Activated T-cell treated with anti-CD3 and anti-CD28 coated beads for 1 hour (primary cell): Measurements from ENCODE around the gene CELA3B.
A peak's percentile ranks its signal among the peaks of the same experiment; 100 is the strongest.
"Not testable (repeated sequence)": the region's sequence is repeated elsewhere in the genome, so short reads cannot be mapped to it uniquely, and the experiment has no call there.

Experiments
- DNase-seq: peaks from one replicate; pipeline ENCODE4 v3.0.0-alpha.2; 2020; ENCODE audit warnings: low read depth

The CELA3B gene

GRCh38 chr1:22007262-22007661, 30.4 kb downstream of the CELA3B start:
- DNase-seq = not testable (repeated sequence)

- not testable (repeated sequence) for DNase-seq
Measured at GRCh38 chr1:22009566-22009965, 32.7 kb downstream of the CELA3B start.

GRCh38 chr1:22012752-22013151, 35.9 kb downstream of the CELA3B start:
- DNase-seq = not testable (repeated sequence)

DNA sequence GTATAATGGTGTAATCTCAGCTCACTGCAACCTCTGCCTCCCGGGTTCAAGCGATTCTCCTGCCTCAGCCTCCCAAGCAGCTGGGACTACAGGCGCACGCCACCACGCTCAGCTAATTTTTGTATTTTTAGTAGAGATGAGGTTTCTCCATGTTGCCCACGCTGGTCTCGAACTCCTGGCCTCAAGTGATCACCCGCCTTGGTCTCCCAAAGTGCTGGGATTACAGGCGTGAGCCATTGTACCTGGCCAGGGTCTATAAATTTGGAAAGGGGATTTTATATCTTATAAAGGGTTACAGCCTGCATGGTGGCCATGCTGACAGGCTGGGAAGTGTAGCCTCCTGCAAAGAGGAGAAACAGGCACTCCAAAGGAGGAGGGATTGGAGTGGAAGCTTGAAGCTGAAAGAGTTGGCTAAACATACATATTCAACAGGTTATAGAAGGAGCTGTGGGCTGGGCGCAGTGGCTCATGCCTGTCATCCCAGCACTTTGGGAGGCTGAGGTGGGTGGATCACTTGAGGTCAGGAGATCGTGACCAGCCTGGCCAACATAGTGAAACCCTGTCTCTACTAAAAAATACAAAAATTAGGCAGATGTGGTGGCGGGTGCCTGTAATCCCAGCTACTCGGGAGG, 37.9 kb downstream of the CELA3B start:
- not testable (repeated sequence) for DNase-seq

GRCh38 chr1:22018583-22019559, 42.0 kb downstream of the CELA3B start:
- peak; percentile 42 for DNase-seq

DNA sequence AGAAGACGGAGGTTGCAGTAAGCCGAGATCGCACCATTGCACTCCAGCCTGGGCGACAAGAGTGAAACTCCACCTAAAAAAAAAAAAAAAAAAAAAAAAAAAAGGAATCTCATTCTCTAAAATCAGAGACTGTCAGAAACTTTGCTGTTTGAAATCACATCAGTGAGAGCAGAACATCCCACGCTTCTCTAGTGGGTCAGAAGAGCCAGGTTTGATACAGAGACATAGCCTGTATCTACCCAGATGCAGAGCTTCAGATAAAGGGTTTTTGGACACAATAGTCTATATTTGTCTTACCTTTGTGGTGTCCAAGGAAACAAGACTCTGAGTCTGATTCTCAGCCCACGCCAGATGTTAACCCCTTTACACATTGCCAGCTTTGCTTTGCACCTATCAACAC, 44.2 kb downstream of the CELA3B start:
- no peak for DNase-seq

DNA sequence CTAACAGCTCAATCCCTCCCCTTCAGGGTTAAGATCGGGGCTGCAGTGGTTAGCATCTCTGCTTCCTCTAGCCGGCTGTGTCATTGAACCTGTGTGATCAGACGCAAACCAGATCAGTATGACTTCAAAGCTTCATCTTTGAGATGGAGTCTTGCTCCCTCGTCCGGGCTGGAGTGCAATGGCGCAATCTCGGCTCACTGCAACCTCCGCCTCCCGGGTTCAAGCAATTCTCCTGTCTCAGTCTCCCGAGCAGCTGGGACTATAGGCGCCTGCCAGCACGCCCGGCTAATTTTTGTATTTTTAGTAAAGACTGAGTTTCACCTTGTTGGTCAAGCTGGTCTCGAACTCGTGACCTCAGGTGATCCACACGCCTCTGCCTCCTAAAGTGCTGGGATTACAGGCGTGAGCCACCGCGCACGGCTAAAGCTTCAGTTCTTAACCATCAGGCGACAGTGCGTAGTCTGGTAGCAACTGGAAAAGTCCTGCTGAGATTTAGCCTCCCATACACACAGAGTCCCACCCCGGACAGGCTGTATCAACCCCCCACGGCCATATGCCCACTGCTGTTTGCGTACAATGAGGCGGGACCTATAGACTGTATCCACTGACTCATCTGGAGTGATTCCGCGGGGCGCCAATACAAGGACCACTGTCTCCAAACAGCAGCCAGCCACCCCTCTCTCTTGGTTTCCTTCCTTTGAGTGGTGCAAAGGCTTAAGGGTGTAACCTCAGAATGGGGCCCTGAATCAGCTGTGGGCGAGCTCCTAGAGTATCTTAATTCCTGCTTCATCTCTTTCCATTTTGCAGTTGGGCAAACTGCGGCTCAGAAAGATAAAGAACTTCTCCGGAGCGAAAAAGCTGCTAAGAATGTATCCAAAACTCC, 47.9 kb downstream of the CELA3B start:
- peak; percentile 55 for DNase-seq

GRCh38 chr1:22025368-22026155, 48.7 kb downstream of the CELA3B start:
- DNase-seq = peak; percentile 78

DNA sequence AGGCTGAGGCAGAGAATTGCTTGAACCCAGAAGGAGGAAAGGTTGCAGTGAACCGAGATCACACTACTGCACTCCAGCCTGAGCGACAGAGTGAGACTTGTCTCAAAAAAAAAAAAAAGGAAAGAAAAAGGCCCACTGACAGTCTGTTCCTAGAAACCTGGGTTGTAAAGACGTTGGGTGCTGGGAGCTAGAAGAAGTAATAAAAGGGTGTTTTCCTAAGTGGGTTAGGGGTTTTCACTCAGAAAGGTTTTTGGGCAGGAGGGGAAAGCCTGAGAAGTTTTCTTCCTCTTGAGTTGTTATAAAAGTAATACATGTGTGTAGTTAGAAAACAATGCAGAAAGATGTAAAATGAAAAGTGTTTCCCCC, 50.1 kb downstream of the CELA3B start:
- DNase-seq = no peak

DNA sequence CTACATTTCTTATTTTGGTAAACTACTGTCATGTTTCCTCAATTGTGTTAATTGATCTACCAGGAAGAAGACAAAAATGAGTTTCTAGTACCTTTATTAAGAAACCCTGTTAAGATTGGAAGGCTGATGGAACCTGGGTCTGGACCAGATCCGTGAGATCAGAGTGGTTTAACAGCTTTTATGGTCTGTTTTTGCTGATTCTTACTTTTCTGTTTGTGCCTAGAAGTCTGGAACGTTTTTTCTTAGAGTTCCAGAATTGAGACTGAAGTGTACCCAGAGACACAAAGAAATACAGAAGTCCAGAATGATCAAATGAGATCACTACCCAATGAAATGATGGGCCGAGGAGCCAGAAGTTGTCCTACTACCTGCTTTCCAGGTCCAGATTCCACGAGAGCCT, 53.2 kb downstream of the CELA3B start:
- no peak for DNase-seq

DNA sequence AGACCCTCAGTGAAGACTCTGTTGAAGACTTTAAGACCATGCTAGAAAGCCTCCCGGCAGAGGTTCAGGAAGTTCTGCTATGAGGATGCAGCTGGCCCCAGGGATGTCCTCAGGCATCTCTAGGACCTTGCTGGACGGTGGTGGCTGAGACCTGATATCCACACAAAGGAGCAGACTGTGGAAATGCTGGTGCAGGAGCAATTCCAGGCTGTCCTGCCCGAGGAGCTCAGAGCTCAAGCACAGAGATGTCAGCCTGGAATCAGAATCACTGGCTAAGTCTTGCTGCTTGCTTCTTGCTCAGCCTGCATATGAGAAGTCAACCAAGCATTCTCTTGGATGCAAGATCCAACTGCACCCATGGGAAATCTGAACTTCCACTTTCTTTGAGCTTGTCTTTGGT, 53.7 kb downstream of the CELA3B start:
- no peak for DNase-seq

- peak; percentile 34 for DNase-seq
Measured at GRCh38 chr1:22031214-22031962, 54.6 kb downstream of the CELA3B start.

DNA sequence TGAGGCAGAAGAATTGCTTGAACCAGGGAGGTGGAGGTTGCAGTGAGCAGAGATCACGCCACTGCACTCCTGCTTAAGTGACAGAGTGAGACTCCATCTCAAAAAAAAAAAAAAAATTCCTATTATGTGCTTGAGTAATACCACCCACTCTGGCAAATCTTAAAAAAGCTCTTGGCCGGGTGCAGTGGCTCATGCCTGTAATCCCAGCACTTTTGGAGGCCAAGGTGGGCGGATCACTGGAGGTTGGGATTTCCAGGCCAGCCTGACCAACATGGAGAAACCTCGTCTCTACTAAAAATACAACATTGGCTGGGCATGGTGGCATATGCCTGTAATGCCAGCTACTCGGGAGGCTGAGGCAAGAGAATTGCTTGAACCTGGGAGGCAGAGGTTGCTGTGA, 58.0 kb downstream of the CELA3B start:
- DNase-seq = not testable (repeated sequence)

- DNase-seq = no peak
Measured at GRCh38 chr1:22037520-22037919, 60.7 kb downstream of the CELA3B start.

DNA sequence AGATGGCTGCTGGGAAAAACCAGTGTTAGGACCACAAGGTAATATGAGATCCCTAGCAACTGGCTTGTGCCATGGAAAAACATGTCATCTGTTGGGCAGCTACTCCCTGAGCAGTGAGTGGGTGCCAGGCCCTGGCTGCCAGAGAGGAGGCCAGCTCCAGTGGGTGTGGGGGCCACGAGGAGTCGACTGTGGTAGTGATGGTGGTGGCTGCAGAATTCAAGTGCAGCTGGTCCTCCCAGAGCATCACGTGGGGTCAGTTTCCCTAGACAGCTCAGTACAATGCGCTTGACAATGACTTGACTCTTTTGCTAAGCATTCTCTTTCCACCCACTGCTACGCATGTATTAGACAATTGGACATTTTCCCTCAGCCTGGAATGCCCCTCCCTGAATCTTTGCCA, 61.2 kb downstream of the CELA3B start:
- DNase-seq = no peak
